DMS 273 (cell line): ENCODE measurements around the gene RPP14.
A peak's percentile ranks its signal among the peaks of the same experiment; 100 is the strongest.
"Not testable (repeated sequence)": the region's sequence is repeated elsewhere in the genome, so short reads cannot be mapped to it uniquely, and the experiment has no call there.

Source experiments
- DNase-seq: peaks from one replicate; lab custom pipeline; 2025; ENCODE audit not compliant: unreplicated experiment; lab: John Stamatoyannopoulos, UW

RPP14 gene

GRCh38 chr3:58305882-58306711 lies at the start of gene RPP14, which contains the start of gene HTD2:
TSS of gene RPP14 (plus strand) at chr3:58306245. CDS start at chr3:58310330, 4,085 bp downstream.
TSS of gene HTD2 (plus strand) at chr3:58306520. CDS start at chr3:58317614, 11,094 bp downstream.
- DNase-seq: peak; percentile 98

DNA sequence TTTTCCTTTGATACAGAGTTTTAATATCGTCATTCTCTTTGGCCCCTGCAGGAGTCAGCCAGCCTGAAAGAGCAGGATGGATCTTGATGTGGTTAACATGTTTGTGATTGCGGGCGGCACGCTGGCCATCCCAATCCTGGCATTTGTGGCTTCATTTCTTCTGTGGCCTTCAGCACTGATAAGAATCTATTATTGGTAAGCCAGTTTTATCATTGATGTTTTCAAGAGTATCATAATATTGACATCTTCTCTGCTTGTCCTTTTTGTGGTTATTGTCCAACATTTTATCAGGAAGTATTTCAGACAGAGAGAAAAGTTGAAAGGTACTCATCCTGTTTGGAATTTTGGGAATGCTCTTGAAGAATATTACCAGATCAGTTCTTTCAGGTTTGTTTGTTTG lies 49.5 kb upstream of the RPP14 start:
- no peak for DNase-seq

DNA sequence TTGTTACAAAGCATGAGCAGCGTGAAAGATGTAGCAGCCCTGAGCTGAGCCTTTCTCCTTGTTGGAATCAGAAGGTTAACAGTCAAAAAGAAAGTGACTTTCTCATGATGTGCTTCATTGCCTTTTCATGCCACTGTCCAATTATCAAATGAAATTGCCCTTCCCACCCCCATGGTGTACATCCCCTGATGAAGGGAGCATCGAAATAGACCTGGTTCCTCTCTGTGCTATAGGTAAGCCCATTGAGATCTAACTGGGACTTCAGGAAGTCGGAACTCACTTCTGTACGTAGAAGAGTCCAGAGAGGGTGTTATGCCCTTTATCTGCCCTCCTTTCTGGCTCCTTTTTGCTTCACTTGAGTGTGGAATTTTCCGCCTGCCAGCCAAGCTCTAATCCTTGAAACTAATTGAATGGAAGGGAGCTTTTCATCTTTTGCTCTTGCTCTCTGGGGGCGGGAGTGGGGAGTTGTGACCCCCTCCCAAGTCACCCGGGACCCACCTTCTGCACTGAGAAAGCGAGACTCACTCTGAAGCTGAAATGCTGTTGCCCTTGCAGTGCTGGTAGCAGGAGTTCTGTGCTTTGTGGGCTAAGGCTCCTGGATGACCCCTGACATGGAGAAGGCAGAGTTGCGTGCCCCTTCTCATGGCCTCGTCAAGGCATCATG lies 47.5 kb upstream of the RPP14 start:
- DNase-seq: no peak

DNA sequence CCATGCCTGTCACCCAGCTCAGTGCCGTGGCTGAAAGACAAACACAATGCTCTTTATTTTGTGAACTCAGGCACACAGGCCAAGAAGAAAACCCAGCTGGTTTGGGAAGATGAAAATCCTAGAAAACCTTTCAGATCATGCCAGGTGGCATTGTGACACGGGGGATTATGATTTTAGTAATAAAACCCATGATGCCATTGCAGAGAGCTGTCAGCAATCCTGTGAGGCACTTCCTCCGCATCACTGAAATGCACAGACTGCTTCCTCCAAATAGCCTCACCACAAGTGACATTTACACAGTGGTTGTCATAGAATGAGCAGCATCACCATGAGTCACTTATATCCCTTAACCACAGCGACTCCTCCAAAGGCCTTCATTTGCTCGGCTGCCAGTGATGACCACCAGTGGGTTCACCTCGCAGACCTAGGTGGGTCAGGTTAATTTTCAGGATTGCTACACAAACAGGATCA lies 45.7 kb upstream of the RPP14 start:
- DNase-seq: no peak

- peak; percentile 10 for DNase-seq
Measured at GRCh38 chr3:58260733-58261132, 45.3 kb upstream of the RPP14 start.

- no peak for DNase-seq
Measured at GRCh38 chr3:58261954-58262666, 43.9 kb upstream of the RPP14 start.

DNA sequence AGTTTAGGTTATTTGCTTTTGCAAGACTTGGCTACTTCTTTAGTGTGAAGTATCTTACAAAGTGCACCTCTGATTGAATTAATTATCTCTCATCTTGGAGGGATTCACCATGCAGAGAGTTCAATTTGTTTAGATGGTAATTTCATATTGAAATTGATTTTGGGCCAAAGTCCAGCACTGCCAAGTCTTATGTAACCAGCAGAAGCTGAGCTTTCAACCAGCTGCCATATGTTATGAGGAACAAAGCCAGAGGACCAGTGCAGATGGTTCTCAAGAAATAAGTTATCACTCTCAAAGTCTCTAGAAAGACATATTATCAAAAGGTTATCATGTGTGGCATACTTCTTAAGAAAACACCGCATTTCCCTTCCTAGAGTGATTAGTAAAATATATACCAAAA lies 39.5 kb upstream of the RPP14 start:
- DNase-seq: peak; percentile 82

- DNase-seq: not testable (repeated sequence)
Measured at GRCh38 chr3:58267543-58267942, 38.5 kb upstream of the RPP14 start.

GRCh38 chr3:58269356-58269755 lies 36.7 kb upstream of the RPP14 start:
- no peak for DNase-seq

GRCh38 chr3:58270485-58270884 lies 35.6 kb upstream of the RPP14 start:
- no peak for DNase-seq

DNA sequence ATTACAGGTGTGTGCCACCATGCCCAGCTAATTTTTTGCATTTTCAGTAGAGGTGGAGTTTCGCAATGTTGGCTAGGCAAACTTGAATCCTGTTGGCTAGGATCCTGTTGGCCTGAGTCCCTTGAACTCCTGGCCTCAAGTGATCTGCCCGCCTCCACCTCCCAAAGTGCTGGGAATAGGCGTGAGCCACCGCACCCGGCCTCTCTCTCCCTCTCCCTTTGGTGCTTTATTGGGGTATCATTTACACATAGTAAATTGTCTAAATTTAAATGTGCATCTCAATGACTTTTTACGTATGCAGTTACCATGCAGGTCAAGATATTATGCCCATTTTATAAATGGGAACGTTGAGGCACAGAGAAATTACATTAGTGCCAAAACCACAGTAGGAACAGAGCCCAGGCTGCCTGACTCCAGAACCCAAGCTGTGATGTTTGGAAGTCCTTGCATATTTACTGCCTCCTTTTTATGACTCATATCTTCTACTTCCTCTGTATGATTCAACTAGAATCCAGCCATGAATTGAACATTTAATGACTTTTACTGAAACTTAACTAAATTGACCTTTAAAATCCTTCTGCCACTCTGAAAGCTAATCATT lies 34.0 kb upstream of the RPP14 start:
- DNase-seq: no peak

DNA sequence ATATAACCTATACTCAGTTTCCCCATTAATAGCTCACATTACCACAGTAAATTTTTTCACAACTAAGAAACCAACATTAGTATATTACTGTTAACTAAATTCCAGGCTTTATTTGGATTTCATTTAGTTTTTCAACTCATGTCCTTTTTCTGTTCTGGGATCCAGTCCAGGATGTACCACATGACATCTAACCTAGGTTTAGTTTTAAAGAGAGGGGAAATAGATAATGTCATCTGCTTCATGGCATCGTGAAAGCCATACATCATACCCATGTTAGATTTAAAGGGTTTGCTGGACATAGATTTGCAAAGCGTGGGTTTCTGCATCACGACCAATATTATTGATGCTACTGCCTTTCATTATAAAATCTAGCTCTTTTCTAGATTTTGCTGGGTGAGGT lies 33.2 kb upstream of the RPP14 start:
- no peak for DNase-seq

DNA sequence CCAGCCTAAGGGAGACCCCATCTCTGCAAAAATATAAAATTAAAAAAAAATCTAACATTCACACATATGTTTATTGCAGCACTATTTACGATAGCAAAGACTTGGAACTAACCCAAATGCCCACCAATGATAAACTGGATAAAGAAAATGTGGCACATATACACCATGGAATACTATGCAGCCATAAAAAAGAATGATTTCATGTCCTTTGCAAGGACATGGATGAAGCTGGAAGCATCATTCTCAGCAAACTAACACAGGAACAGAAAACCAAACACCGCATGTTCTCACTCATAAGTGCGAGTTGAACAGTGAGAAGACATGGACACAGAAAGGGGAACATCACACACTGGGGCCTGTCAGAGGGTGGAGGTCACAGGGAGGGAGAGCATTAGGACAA lies 32.7 kb upstream of the RPP14 start:
- not testable (repeated sequence) for DNase-seq

DNA sequence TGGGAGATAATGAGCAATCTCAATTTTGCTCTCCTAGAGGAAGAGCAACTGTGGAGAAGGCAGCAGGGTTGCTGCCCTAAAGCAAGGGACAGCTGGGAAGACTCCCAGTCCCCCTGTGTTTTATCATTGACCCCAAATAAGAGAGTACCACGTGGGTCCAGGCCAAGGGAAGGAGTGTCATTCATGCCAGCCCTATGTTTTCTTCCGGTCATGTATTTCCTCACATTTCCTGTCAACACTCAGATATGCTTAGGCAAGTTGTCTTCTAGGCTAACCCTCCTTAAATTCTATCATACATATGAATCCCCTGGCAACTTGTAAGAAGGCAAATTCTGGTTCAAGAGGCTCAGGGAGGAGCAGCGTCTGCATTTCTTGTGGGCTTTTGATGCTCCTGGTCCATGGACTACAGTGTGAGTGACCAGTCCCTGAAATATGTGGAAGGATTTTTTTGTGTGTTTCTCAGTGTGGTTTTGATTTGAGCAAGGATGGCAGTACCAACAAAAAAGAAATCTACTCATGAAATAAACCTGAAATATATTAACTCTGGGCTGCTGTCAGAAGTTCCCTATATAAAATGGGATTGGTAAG lies 31.9 kb upstream of the RPP14 start:
- no peak for DNase-seq

DNA sequence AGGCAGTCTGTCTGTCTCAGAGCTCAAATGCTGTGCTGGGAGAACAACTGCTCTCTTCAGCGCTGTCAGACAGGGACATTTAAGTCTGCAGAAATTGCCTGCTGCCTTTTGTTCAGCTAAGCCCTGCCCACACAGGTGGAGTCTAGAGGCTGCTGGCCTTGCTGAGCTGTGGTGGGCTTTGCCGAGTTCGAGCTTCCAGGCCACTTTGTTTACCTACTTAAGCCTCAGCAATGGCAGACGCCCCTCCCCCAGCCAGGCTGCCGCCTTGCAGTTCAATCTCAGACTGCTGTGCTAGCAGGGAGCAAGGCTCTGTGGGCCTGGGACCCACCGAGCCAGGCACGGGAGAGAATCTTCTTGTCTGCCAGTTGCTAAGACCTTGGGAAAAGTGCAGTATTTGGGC lies 25.0 kb upstream of the RPP14 start:
- no peak for DNase-seq

DNA sequence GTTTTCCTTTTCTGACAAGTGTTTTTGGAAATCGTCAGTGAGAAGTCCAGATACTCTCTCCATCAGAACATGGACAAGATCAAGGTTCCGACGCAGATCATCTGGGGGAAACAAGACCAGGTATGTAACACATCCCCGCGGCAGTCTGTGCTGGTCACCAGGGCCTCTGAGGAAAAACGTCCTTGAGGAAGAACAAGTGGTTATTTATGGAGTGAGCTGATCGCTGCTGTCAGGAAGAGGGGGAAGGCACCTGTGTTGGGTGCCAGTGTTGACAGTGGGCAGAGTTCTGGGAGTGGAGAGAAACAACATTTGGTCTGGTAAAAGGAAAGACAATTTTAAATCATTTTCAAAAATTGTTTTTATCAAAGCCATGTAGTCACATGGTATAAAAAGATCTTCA lies 20.7 kb upstream of the RPP14 start:
- DNase-seq: no peak

- no peak for DNase-seq
Measured at GRCh38 chr3:58287354-58287753, 18.7 kb upstream of the RPP14 start.

- DNase-seq: no peak
Measured at GRCh38 chr3:58288011-58288728, 17.9 kb upstream of the RPP14 start.

GRCh38 chr3:58288964-58289613 lies 17.0 kb upstream of the RPP14 start:
- not testable (repeated sequence) for DNase-seq

DNA sequence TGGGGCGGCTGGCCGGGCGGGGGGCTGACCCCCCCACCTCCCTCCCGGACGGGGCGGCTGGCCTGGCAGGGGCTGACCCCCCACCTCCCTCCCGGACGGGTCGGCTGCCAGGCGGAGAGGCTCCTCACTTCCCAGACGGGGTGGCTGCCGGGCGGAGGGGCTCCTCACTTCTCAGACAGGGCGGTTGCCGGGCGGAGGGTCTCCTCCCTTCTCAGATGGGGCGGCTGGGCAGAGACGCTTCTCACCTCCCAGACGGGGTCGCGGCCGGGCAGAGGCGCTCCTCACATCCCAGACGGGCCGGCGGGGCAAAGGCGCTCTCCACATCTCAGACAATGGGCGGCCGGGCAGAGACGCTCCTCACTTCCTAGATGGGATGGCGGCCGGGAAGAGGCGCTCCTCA lies 15.6 kb upstream of the RPP14 start:
- not testable (repeated sequence) for DNase-seq
